ENCODE results near the gene RASSF6.
"Not testable (repeated sequence)": the region's sequence is repeated elsewhere in the genome, so short reads cannot be mapped to it uniquely, and the experiment has no call there.

The RASSF6 gene

DNA sequence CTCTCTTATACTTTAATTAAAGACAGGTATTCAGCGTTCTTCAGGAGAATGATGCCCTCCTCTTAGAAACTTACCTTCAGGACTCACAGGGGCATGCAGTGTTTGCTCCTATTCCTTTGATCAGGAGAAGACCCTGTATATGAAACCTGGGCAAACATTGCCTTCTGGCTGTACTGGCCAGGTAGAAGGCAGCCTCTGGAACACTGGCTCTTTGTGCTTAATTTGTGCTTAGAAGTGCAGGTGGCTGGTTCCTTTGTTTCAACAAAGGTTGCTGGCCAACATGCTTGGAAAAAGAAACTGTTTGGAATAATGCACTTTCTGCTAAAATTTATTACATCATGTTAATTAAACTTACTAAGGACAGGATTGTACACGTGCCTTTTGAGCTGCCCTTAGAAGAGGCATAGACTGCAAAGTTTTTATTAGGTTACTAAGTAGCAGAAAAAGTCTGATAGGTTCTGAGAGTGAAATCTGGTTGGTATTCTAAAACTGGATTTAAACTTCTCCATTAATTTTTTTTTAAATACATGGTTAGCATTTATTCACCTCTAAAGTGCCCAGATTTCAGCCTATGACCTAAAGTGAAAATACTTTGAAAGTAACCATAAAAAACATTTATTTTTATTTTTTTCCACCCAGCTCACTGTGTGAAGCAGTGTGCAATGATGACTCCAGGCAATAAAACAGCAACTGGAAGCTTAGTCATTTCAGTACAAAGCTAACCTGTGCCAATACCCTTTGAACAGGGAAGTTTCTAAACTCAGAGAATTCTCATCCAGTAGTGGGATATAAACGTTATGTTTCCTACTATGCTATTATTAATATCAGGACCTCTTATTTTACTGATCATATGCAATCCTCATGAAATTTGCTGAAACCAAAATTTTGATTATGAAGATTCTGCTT is 11.3 kb downstream of the RASSF6 start:
- FAIRE-seq: no peak

- no peak for FAIRE-seq
Measured at GRCh38 chr4:73607375-73608033, 12.7 kb downstream of the RASSF6 start.

- FAIRE-seq: no peak
Measured at GRCh38 chr4:73606465-73606974, 13.7 kb downstream of the RASSF6 start.

GRCh38 chr4:73603854-73604584 is 16.2 kb downstream of the RASSF6 start:
- no peak for FAIRE-seq

DNA sequence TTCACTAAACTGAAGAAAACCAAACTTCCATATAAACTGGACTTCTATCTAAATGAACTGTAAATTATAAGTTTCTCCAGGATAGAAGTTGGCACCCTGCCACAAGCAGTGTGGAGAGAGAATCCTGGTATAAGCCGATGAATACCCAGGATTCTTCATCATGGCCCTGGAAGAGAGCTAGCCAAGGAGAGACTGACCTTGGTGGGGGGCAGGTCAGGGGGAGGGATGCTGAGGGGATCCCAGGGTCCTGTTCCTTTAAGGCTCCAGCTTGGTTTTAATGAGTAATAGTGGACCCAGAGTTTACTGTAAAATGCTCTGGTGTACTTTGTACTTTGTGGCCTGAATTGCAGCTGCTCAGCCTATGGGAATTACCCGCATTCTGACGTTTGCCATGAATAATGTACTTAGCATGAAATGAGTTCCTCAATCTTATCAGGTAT is 16.9 kb downstream of the RASSF6 start:
- FAIRE-seq: no peak

DNA sequence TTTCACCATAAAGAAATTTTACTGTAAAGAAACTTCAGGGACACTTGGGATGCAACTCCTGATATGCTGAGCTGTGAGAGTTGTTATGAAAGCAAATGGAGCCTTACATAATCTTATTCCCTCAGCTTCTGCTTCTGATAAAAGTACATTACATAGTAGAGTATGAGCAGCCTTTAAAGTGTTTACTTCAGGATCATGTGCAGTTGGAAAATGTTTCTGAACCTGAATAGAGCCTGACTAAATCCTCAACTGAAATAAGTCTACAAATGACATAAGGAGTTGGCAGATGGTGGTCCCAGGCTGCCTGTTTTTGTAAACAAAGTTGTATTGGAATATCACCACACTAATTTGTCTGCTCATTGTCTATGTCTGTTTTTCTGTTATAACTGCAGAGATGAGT is 19.3 kb downstream of the RASSF6 start:
- FAIRE-seq: no peak

- FAIRE-seq: no peak
Measured at GRCh38 chr4:73599182-73599581, 21.1 kb downstream of the RASSF6 start.

DNA sequence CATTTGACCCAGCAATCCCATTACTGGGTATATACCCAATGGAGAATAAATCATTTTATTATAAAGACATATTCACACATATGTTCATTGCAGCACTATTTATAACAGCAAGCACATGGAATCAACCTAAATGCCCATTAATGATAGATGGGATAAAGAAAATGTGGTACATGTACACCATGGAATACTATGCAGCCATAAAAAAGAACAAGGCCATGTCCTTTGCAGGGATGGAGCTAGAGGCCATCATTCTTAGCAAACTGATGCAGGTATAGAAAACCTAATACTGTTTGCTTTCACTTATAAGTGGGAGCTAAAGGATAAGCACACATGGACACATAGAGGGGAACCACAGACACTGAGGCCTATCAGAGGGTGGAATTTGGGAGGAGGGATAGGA is 22.6 kb downstream of the RASSF6 start:
- FAIRE-seq: no peak

- FAIRE-seq: not testable (repeated sequence)
Measured at GRCh38 chr4:73597183-73597582, 23.1 kb downstream of the RASSF6 start.

DNA sequence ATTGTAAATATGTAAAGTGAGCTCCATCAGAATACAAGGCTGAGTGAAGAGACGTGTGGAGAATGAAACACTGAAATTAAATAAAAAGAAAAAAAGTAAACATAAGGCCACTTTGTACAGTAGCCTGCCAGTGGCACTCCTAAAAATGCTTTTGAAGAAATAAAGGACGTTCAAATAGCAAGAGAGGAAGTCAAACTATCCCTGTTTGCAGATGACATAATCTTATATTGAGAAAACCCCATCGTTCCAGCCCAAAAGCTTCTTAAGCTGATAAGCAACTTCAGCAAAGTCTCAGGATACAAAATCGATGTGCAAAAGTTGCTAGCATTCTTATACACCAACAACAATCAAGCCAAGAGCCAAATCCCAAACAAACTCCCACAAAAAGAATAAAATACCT is 24.2 kb downstream of the RASSF6 start:
- no peak for FAIRE-seq

- FAIRE-seq: no peak
Measured at GRCh38 chr4:73593631-73594241, 26.5 kb downstream of the RASSF6 start.

GRCh38 chr4:73589887-73590801 is 30.1 kb downstream of the RASSF6 start:
- FAIRE-seq: no peak

DNA sequence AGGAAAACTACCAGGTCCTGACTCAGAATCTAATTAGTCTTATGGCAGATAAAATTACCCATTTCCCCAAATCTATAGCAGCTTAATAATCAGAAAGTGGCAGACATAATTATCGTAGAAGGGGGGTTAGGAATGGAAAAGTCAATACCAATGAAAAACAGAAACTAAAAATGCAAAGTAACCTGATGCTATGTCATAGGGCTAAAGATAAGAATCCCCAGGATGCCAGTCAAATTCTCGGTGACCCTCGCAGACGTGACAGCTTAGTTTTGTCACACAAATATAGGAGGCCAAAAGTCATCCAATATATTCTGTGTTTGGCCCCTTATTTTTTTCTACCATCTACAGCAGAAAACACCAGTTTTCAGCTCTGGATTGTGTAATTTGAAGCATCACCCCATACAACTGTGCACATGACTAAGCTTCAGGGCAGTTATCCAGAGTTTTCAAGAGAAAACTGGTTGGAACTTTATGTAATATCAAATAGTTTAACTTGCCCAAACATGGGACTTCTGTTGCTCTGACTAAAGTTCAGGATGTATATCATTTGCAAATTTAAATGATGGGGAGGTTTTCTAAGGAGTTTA is 30.9 kb downstream of the RASSF6 start:
- no peak for FAIRE-seq

DNA sequence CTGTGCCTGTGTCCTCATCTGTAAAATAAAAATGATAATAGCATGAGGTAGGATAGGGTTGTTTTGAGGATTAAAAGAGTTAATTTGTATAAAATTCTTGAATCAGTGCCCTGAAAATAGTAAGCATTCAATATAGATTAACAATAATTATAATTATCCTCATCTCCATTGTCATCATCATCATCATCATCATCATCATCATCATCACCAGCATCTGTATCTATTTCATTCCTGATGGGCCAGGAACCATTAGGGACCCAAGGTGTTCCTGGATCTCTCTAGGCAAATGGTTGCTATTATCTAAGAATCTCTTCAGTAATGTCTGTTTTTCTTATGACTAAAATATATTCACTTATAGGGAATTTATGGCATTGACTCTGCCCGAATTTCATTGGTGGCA is 31.6 kb downstream of the RASSF6 start:
- FAIRE-seq: no peak

DNA sequence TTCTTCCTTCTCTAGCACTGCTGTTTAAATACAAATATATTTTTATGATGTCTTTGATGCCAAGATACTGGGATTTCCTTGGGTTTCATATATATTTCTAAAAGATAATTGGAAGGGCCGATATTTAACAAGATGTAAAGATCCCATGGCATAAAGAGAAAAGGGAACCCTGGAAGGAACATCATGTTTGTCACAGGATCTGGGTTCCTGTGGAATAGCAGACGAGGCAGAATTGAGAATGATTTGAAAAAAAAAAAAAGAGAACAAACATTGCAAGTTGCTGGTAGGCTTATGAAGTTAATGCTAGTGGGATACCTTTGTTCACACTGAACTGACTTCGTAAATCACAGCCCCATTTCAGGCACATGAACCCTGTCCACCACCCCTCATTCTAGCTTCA is 33.6 kb downstream of the RASSF6 start:
- FAIRE-seq: no peak

GRCh38 chr4:73586040-73586439 is 34.2 kb downstream of the RASSF6 start:
- no peak for FAIRE-seq

DNA sequence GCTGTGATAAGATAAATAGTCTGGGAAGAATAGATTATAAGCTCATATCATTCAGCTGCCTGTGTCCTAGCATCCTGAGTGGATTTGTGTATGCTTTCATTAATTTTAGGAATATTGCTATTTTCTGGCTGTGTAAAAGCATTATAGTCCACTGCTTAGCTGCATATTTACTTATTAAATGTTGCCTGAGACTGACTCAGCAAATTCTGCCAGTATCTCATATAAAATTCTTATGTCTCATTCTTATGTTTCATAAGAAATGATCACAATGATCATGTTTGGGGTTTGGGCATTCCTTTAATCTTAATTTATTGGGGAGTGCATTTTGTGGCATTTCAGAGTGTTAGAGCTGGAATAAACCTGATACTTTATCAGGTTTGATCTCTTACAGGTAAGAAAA is 34.9 kb downstream of the RASSF6 start:
- FAIRE-seq: no peak

DNA sequence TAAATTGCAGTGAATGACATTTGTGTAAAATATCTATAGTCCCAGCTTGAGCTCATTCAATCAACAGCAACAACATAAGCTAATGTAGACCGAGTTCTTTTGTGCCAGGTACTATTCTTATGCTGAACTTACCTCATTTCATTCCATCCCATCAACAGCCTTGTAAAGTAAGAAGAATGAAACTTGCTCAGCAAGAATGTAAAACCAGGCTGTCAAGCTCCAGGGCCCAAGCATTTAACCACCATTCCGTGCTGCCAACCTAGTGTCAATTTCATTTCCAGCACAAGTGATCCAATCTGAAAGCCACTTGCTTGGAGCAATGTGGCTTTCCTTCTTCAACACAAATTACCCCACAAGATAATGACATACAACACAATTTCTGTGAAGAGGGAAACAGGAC is 36.6 kb downstream of the RASSF6 start:
- FAIRE-seq: no peak

DNA sequence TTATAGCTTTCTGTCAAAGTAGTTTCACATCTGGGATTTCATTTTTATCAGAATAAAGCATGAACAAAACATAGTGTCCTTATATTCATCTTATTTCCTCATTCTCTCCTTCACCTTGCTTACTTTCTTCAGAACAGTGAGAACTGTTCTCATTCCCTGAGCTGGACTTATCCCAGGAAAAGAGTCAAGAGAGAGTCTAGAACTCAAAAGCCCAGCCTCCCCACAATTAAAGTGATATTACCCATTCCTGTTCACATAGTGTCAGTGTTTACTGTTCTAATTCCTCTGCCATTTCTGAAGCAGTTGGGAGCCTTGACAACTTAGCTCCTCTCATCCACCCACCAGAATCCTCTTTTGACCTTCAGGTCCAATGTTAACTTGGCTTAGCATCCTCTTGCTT is 42.9 kb downstream of the RASSF6 start:
- FAIRE-seq: no peak

- FAIRE-seq: no peak
Measured at GRCh38 chr4:73576381-73576780, 43.9 kb downstream of the RASSF6 start.

DNA sequence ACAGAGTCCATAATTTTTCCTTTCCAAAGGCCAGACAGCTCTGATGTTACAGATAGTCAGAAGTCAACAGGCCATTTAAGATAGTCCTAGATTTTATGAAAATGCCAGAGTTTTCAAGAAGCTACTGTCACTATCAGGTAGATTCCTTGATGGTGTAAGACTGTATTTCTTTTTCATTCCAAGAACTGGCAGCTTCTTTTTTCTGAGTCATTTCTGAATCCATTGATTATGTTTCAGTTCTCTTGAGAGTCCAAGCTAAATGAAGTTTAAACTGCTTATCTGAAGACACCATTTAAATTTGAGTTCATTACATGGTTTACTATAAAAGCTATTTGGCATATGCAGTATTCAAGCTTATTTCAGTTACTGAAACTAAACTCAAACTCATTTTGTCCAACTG is 44.6 kb downstream of the RASSF6 start:
- FAIRE-seq: no peak
